Measurements from ENCODE around the gene MPHOSPH9.

DNA sequence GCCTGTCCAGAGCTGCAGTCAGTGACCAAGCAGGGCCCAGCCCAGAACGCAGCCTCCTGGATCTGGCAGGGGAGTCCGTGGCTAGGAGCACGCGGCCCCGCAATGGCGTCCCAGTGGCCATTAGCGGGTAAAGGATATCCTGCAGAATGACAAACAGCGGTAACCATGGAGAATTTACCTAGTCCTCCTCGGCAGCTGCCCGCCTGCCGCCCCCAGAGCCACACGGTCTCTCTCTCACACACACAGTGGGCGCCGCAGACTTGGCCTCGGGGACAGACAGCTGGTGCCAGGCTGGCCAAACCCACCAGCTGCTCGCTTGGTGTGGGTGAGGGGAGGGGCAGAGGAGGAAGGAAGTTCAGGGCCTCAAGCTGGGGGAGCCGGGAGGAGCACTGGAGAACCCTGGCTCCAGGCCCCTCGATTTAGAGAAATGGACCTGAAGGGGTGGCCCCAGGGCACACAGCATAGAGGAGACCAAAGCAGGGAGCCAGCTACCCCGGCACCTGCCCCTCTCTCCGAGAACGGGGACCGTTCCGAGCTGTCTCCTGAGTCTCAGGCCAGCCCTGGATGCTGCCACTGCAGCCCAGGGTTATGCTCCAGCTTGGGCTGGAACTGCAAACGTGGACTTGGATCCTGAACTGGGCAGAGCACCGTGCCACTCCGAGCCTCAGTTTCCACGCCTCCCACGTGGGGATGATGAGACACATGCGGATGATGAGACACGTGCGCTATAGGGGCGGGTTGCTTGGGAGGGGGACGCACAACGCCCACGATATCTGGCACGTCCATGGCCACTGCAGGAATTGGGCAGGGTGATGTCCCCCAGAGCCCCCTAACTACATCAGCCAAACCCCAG is 35.3 kb upstream of the MPHOSPH9 start:
- TF ChIP-seq TEAD1 (CRISPR knock-in tag; IDR thresholded peaks at IDR 0.05) (no peak), RELA (CRISPR knock-in tag; IDR thresholded peaks at IDR 0.05; ENCODE audit: borderline replicate concordance) (no peak), NR2C2 (CRISPR knock-in tag; IDR thresholded peaks at IDR 0.05) (no peak), ZNF423 (CRISPR knock-in tag; IDR thresholded peaks at IDR 0.05) (no peak), TCF7 (CRISPR knock-in tag; IDR thresholded peaks at IDR 0.05; ENCODE audit: low read depth) (no peak), CREB1 (CRISPR knock-in tag; IDR thresholded peaks at IDR 0.05) (no peak), ZBTB21 (CRISPR knock-in tag; IDR thresholded peaks at IDR 0.05; ENCODE audit: borderline replicate concordance) (no peak), ZNF138 (CRISPR knock-in tag; conservative IDR thresholded peaks at IDR 0.05) (no peak)
- TF ChIP-seq, protein P1, sequence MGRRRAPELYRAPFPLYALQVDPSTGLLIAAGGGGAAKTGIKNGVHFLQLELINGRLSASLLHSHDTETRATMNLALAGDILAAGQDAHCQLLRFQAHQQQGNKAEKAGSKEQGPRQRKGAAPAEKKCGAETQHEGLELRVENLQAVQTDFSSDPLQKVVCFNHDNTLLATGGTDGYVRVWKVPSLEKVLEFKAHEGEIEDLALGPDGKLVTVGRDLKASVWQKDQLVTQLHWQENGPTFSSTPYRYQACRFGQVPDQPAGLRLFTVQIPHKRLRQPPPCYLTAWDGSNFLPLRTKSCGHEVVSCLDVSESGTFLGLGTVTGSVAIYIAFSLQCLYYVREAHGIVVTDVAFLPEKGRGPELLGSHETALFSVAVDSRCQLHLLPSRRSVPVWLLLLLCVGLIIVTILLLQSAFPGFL (CRISPR knock-in tag; IDR thresholded peaks at IDR 0.05; ENCODE audit: borderline replicate concordance), result no peak
- TF ChIP-seq, protein P2, sequence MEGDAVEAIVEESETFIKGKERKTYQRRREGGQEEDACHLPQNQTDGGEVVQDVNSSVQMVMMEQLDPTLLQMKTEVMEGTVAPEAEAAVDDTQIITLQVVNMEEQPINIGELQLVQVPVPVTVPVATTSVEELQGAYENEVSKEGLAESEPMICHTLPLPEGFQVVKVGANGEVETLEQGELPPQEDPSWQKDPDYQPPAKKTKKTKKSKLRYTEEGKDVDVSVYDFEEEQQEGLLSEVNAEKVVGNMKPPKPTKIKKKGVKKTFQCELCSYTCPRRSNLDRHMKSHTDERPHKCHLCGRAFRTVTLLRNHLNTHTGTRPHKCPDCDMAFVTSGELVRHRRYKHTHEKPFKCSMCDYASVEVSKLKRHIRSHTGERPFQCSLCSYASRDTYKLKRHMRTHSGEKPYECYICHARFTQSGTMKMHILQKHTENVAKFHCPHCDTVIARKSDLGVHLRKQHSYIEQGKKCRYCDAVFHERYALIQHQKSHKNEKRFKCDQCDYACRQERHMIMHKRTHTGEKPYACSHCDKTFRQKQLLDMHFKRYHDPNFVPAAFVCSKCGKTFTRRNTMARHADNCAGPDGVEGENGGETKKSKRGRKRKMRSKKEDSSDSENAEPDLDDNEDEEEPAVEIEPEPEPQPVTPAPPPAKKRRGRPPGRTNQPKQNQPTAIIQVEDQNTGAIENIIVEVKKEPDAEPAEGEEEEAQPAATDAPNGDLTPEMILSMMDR (IDR thresholded peaks at IDR 0.05), result no peak
- TF ChIP-seq, protein P3, sequence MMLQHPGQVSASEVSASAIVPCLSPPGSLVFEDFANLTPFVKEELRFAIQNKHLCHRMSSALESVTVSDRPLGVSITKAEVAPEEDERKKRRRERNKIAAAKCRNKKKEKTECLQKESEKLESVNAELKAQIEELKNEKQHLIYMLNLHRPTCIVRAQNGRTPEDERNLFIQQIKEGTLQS (CRISPR knock-in tag; conservative IDR thresholded peaks at IDR 0.05), result no peak
- TF ChIP-seq, protein P4, sequence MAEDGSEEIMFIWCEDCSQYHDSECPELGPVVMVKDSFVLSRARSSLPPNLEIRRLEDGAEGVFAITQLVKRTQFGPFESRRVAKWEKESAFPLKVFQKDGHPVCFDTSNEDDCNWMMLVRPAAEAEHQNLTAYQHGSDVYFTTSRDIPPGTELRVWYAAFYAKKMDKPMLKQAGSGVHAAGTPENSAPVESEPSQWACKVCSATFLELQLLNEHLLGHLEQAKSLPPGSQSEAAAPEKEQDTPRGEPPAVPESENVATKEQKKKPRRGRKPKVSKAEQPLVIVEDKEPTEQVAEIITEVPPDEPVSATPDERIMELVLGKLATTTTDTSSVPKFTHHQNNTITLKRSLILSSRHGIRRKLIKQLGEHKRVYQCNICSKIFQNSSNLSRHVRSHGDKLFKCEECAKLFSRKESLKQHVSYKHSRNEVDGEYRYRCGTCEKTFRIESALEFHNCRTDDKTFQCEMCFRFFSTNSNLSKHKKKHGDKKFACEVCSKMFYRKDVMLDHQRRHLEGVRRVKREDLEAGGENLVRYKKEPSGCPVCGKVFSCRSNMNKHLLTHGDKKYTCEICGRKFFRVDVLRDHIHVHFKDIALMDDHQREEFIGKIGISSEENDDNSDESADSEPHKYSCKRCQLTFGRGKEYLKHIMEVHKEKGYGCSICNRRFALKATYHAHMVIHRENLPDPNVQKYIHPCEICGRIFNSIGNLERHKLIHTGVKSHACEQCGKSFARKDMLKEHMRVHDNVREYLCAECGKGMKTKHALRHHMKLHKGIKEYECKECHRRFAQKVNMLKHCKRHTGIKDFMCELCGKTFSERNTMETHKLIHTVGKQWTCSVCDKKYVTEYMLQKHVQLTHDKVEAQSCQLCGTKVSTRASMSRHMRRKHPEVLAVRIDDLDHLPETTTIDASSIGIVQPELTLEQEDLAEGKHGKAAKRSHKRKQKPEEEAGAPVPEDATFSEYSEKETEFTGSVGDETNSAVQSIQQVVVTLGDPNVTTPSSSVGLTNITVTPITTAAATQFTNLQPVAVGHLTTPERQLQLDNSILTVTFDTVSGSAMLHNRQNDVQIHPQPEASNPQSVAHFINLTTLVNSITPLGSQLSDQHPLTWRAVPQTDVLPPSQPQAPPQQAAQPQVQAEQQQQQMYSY (CRISPR knock-in tag; IDR thresholded peaks at IDR 0.05), result no peak
